ENCODE results near the gene SPATA46.

SPATA46 gene

GRCh38 chr1:162400790-162401355, 24.2 kb upstream of the SPATA46 start:
- TF ChIP-seq CTCF (IDR thresholded peaks at IDR 0.05; ENCODE audit: insufficient read depth, low read depth, low read length, missing control alignments): no peak
- no peak for DNase-seq (ENCODE audit: low read depth)
- no peak overlapping the region for H3K4me3 ChIP-seq (ENCODE audit: low read length)

- no peak for TF ChIP-seq CTCF (IDR thresholded peaks at IDR 0.05; ENCODE audit: insufficient read depth, low read depth, low read length, missing control alignments)
- DNase-seq (ENCODE audit: low read depth): no peak
- no peak overlapping the region for H3K4me3 ChIP-seq (ENCODE audit: low read length)
These were observed 22.4 kb upstream of the SPATA46 start for GRCh38 chr1:162398999-162399580.

GRCh38 chr1:162397943-162398560, 21.4 kb upstream of the SPATA46 start:
- H3K4me3 ChIP-seq (ENCODE audit: low read length): no peak overlapping the region
- no peak for DNase-seq (ENCODE audit: low read depth)
- TF ChIP-seq CTCF (IDR thresholded peaks at IDR 0.05; ENCODE audit: insufficient read depth, low read depth, low read length, missing control alignments): no peak

- DNase-seq (ENCODE audit: low read depth): no peak
- no peak for TF ChIP-seq CTCF (IDR thresholded peaks at IDR 0.05; ENCODE audit: insufficient read depth, low read depth, low read length, missing control alignments)
- H3K4me3 ChIP-seq (ENCODE audit: low read length): no peak overlapping the region
These were observed 20.4 kb upstream of the SPATA46 start for GRCh38 chr1:162397039-162397448.

GRCh38 chr1:162396201-162396906, 19.7 kb upstream of the SPATA46 start:
- H3K4me3 ChIP-seq (ENCODE audit: low read length): no peak overlapping the region
- no peak for DNase-seq (ENCODE audit: low read depth)
- TF ChIP-seq CTCF (IDR thresholded peaks at IDR 0.05; ENCODE audit: insufficient read depth, low read depth, low read length, missing control alignments): no peak

GRCh38 chr1:162391790-162392563, 15.3 kb upstream of the SPATA46 start:
- TF ChIP-seq CTCF (IDR thresholded peaks at IDR 0.05; ENCODE audit: insufficient read depth, low read depth, low read length, missing control alignments): peak; percentile 89
- no peak overlapping the region for H3K4me3 ChIP-seq (ENCODE audit: low read length)
- DNase-seq (ENCODE audit: low read depth): peak; percentile 57

Measured in epithelial cell of esophagus (primary cell).